DMS 273 treated with DMSO at 0.1 percent for 48 hours (cell line): ENCODE results near the gene GTSF1L.

Experiments
- DNase-seq: peaks from one replicate; lab custom pipeline; 2025; lab: John Stamatoyannopoulos, UW

The GTSF1L gene

DNA sequence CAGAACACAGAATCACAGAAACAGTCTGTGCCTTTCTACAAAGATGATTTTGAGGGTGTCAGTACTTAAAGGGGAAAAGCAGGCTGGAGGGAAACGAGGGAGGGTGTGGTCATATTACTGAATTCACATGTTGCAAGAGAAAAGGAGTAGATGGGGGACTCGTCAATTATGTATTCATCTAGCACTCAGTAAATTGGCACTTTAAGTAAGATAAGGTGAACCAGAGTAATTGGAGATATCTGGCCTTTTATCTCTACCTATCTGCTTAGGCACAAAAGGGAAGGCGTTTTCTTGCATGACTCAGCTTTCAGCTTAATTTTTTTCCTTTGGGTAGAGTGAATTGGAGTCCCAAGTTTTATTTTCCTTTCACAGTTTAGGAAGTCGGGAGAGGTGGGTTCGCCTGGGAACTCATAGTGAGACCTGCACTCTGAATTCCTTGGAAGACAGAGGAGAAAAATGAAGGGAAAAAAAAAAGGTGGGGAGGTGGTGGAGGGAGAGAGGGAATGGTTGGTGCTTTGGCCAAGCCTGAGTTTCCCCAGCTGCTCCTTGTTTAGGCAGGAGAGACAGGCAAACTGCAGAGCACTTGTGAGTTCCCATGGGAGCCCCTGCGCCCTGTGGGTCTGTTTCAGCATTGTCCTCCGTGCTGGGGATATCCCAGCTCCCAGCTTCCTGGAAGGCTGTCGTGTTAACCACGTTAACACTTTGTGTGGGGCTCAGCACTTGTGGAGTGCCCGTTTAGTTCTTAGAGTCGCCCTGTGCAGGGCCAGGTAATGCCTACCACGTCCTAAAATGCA lies 19.7 kb upstream of the GTSF1L start:
- DNase-seq: no peak

DNA sequence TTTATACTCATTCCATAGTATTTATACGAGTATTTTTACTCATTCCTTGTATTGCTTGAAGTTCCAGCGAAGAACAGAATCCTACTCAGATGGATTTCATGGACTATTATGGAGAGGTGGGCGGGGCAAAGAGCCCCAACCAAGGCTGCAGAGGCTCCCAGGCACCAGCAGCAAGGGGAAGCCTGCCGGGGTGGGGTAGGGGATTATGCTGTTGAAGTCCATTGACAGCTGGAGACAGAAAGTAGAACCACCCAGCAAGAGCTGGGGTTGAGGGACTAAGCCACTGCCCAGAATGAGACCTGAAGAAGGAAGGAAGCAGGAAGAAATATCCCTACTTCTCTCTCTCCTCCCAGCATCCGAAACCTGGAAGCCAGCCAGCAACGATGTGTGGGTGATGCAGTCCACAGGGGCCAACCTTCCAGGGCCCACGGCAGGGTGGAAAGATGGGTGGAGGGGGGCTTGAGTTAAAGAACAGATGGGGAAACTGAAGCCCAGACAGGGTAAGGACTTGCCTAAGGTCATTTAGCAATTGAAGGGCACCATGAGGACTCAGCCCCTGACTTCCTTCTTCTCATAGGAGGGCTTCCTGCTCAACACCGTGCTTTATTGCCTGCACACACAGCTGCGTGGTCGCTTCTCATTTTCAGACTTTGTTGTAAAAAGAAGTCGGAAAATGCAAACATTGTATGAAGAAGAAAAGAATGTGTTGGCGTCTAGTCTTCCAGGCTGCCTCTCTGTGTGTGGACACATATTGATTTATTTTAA lies 18.3 kb upstream of the GTSF1L start:
- no peak for DNase-seq

DNA sequence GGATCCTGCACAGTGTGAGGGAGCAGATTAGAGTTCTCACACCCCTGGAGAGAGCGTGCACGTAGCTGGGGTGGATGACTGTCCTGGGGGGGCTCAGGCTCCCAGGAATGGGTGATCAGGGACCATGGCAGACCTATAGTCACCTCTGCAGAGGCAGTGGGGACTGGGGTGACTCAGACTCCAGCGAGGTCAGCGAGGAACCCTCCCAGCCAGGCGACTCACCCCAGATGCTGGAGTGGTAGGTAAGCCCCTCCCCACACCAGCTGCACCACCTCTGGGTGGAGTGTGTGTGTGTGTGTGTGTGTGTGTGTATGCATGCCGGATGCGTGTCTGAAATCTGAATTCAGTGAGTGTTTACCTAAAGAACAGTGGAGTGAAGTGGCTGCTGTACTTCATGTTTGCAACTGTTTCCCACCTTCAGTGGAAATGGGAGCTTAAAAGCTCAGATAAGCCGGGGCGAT lies 17.4 kb upstream of the GTSF1L start:
- no peak for DNase-seq

DNA sequence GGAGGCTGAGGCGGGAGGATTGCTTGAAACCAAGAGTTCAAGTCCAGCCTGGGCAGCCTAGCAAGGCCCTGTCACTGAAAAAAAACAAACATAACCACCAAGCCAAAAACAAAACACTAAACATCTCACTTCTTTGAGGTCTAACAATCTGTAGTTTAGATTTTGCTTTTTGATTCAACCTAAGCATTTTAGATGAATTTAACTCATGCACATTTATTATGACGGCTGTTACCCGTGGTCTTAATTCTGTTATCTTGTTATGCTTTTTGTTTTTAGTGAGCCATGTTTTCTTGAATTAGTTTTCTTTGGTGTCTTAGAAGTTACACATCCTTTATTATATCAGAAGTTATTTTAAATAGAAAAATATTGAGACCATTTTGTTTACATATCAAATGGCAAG lies 13.8 kb upstream of the GTSF1L start:
- DNase-seq: no peak

DNA sequence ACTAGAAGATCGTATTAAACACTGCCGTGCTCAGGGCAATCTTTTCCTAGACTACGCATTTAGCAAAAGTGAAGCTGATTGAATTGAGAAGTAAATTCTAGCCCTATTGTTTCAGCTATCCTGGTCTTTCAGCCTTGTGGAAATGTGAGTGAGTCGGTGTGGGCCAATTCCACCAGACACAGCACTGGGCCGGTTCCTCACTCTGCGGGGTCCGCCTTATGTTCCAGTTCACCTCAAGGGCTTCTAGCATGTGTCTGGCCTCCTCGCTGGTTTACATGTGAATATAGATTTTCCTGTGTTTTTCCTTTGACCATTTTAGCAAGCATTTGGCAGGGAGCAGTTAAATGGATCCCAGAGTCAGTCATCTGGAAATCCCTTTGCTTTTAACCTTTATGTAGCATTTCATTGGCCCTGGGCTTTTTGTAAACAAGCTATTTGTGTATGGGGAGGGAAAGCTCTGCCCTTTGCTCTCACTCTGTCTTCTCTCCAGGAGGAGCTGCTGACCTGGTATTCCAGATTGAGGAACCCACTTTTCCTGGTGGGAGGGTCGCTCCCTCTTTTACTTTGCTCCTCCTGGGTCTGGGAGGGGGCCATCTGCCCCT lies 12.4 kb upstream of the GTSF1L start:
- no peak for DNase-seq

DNA sequence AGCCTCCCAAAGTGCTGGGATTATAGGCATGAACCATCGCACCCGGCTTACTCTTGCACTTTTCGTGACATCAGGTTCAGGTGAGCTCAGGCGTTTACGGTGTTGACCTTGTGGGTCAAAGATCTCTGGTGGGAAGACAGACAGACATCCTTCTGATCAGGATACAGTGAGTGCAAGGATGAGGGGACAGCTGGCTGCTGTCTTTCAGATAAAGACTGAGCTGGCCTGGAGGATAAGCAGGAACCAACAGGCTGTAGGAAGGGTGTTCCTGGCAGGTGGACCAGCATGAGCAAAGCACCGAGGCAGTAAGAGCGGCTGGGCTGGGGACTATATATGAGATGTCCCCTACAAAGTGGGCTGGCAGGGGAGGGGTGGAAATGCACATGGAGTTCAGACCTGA lies 11.1 kb upstream of the GTSF1L start:
- no peak for DNase-seq

DNA sequence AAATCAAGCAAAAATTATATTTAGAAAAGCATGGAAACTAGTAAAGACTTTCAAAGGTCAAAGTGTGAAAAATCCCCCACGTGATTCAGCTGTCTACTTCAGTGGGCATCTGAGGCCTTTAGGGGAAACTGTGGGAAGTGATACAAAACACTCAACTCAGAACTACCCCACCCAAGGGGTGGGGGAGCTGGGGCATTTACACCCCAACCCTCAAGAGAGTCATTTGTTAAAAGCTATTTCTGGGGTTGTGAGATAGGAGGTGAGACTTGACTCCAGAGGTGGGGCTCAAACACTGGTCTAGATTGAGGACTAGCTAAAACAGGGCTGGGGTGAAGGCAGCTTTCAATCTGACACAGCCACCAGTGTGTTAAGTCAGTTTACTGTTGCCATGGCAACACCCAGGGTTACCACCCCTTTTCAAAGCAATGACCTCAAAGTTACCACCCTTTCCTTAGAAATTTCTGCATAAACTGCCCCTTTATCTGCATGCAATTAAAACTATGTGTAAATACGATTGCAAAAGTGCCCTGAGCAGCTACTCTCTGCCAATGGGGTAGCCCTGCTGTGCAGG lies 9.9 kb upstream of the GTSF1L start:
- DNase-seq: no peak

DNA sequence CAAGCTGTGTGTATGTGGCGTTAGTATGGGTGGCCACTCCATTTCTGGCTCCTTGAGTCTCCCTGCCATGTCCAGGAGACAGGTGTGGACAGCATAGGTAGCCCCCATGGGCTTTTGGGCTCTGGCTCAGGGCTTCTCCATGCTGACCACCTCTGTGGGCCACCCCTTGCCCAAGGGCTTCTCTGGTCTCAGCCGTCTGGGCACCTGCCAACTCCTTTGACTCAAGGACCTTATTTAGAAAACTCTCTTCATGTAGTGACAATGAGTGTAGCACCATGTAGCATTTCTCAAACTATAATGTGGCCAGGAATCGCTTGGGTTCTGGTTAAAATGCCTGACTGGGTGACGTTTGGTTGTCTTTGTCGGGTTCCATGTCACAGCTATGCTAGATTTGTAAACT lies 5.1 kb upstream of the GTSF1L start:
- no peak for DNase-seq

DNA sequence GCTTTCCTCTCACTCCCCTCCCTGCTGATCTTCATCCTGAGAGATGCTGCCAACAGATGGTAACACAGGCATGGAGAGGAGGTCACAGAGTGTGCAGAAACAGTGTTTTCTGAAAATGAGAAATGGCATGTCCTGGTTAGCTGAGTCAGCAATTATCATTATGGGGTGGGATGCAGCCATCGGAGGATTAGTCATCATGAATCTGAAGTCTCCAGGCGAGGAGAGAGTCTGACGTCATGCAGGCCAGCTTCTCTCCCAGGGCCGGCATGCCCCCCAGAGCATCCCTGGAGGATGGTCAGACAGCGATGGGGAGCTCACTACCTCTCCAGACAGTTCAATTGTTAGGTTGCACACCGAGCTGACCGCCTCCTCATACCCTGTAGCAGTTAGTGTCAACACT lies 4.7 kb upstream of the GTSF1L start:
- DNase-seq: no peak

DNA sequence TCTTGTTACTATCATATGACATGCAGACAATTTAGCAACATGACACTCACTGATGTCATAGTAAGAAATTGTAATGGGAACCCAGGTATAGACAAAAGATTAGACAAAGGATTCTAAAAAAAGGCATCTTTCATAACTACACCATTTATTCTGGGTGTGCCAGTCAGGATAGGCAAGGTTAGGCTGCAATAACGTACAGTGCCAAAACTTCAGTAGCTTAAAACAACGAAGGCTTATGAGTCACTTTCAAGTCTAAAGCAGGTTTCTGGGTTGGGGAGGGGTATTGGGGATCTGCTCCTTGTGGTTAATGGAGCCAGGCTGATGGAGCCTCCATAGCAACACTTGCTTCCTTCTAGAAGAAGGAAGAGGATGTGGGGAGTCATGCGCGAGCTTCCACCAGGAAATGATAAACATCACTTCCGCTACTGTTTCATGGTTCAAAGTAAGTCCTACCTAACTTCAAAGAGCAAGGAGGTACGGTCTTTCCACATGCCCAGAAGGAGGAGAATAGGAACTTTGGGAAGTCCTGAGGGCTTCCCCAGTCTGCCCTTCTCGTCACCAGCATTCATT lies 2.0 kb upstream of the GTSF1L start:
- DNase-seq: no peak

DNA sequence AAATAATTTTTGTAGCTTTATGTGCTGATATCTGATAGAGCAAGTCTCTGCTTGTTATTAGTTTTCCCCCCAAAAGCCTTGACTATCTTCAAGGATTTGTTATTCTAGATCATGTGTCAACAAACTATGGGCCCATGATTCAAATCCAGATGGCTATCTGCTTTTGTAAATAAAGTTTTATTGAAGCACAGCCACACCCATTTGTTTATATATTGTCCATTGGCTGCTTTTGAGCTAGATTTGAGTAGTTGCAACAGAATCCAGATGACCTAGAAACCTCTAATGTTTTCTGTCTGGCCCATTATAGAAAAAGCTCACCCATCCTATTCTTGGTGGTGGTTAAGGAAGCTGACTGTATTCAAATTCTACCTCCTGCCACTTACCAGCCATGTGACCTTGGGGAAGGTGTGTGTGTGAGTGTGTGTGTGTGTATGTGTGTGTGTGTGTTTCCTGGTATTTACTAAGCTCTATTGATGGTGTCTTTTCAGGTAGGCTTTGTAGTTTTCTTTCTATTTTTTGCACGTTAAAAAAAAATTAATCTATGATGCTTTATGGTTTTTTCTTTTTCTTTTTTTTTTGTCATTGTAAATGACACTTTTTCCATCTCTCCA lies 1.3 kb upstream of the GTSF1L start:
- no peak for DNase-seq

DNA sequence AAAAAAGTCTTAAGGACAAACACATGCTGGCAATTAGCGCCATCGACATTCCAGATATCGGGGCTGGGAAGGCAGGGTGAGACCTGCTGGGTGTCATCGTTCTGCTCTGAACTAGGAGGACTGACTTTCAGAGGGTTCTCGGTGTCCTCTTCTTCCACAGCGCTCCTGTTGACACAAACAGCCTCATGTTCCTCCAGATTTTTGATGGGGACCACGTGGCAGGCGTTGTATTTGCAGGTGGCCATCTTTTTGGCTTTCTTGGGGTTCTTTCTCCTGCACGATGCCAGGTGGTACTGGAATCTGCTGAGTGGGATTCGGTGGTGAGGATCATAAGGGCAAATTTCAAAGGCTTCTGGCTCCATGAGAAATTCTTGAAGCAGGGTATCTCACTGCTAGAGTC lies 469 bp downstream of the GTSF1L start:
- DNase-seq: no peak

DNA sequence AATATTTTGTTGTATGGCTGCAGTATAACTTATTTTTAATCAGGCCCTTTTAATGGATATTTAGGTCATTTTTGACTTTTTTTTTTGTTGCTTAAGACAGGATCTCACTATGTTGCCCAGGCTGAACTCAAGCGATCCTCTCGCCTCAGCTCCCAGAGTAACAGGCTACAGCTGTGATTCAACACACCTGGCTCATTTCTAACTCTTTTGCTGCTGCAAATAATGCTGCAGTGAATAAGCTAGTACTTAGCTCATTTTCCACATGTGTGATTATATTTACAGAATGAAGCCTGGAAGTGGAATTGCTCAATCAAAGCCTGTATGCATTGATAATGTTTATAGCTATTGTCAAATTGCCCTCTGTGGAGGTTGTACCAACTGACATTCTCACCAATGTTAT lies 1.1 kb downstream of the GTSF1L start:
- no peak for DNase-seq

DNA sequence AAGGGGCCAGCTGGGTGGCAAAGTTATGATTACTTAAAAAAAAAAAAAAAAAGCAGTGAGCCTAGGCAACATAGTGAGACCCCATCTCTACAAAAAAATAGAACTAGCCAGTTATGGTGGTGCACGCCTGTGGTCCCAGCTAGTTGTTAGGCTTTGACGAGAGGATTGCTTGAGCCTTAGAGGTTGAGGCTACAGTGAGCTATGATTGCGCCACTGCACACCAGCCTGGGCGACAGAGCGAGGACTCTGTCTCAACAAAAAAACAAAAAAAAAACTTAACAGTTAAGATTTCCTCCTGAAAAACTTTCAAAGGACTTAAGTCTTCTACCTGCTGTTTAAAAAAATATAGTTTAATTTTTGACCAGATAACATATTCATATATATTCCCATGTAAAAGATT lies 2.4 kb downstream of the GTSF1L start:
- DNase-seq: no peak

DNA sequence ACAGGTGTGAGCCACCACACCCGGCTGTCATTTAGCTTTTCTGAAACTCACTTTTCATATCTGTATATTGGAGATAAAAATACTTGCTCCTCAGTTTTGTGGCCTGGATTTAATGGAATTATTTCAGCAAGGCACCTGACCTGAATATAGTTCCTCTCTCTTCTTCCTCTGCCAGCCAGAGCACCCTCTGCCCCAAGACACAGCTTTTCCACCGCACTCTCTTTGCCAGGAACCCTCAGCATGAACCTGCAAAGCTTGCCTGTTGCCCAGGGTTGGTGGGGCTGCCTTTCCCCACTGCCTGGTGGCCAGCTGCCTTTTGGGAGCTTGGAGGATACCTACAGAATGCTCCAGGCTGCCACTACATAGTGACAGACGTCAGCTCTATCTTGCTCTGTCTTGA lies 3.1 kb downstream of the GTSF1L start:
- DNase-seq: no peak

DNA sequence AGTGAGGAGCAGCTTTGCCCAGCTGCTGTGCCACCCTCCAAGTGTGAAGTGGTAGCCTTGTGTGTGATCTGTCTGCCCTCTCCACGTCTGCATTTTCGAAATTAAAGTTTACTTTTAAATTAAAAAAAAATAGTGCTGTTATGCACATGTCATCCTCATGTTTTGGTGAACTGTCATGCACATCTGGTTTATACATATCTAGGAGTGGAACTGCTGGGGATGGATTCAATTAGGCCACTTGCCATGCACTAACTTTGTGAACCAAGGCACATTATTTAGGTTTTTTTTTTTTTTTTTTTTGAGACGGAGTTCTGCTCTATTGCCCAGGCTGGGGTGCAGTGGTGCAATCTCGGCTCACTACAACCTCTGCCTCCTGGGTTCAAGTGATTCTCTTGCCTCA lies 3.6 kb downstream of the GTSF1L start:
- DNase-seq: no peak

DNA sequence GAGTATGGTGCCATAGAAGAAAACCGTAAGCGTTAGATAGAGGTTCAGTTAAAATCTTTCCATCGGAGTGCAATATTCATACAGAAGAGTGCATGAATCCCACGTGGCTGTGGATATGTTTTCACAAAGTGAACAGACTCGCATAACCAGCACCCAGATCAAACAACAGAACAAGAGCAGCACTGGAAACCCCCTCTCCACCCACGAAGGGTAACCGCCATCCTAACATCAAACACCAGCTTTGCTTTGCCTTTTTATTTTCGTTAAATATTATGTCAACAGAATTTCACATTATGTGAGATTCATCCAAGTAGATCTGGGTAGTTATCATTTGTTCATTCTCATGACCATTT lies 4.7 kb downstream of the GTSF1L start:
- no peak for DNase-seq

DNA sequence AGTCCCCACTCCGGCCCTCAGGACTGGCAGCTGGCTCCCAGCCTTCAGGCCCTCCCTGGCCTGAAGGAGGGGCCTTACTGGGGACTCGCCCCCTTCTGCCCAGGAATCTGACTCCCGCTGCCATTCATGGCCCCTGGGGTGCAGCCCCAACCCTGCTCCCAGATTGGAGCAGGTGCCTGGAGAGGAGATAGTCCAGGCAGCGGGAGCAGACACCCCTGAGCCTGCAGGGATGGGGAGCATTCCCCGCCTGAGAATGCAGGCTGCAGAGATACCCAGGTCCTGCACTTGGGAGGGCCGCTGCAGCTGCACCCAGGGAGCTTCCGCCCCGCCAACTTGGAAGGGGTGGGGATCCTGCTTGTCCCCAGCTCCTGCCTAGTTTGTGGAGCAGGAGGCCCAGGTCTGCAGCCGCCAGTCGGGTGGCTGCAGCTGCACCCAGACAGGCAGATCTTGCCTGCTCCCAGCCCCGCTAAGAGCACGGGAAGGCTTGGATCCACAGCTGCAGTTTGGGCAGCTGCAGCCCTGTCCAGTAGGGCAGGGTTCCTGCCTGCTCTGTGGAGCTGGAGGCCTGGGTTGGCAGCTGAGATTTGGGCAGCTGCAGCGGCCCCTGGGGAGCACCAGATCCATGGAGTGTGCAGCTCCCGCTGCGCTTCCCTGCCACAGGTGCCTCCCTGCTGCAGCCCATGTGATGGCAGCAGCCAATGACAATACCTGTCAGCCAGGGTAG lies 5.2 kb downstream of the GTSF1L start:
- no peak for DNase-seq

DNA sequence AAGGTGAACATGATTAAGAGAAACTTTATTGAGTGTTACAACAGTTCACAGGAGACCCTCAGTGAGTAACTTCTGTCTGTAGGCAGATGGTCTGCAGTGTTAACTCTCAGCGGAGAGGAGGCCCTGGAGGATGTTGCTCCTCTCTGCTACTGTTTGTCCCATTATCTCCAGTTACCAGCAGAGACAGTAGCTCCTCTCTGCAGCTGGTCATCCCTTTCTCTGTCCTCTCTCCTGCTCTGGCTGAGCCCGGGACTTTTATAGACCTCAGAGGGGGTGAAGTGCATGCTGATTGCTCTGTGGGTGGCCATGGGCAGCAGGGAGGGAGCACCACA lies 5.7 kb downstream of the GTSF1L start:
- no peak for DNase-seq

DNA sequence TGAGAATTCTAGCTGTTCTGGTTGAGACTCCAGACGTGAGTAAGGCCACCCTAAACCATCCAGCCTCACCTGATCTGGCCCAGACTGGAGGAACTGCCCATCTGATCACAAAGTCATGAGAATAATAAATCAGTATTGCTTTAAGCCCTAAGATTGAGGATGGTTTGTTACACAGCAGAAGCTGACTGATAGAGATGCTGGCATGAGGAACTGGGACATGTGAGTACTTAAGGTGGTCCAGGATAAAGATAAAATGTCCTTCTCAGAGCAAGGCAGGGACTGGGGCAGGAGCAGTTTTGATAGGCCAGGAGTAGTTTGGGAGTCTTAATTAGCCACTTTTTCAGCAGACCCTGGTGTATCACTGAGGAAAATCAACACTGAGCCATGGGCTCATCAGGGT lies 6.8 kb downstream of the GTSF1L start:
- DNase-seq: no peak

DNA sequence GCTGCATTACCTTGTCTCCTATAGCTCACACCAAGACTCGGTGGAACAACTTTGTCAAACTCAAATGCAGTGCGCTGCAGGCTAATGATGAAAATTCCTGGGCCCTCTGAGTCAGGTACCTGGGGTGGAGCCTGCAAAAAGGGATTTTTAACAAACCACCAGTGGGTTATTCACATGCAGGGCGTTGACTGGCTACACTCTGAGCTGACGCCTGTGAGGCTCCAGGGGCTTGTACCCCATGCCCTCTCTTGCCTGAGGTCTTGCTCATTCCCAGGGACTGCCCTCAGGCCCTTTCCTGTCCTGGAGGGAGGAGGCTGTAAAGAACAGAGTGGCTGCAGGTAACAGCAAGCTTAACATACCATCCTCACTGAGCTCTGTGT lies 9.2 kb downstream of the GTSF1L start:
- no peak for DNase-seq
